Neuronal stem cell (in vitro differentiated cells): ENCODE data around the gene NRXN3.

ENCODE experiments used
- DNase-seq: peaks from one replicate; pipeline ENCODE4 v3.0.0-alpha.2; 2013; ENCODE audit warnings: low spot score
- H2AFZ ChIP-seq: one replicate; pipeline ENCODE4 v1.6.1; 2013; ENCODE audit warnings: mild to moderate bottlenecking, low read length, inconsistent platforms
- H2AK5ac ChIP-seq: 2 replicates; pipeline ENCODE4 v1.6.1; 2013; ENCODE audit warnings: low read depth, mild to moderate bottlenecking, inconsistent platforms, low read length, moderate library complexity, mixed read lengths
- H2BK120ac ChIP-seq: 2 replicates; pipeline ENCODE4 v1.6.1; 2013; ENCODE audit warnings: low read depth, mild to moderate bottlenecking, inconsistent platforms, low read length, moderate library complexity, mixed read lengths
- H2BK12ac ChIP-seq: one replicate; pipeline ENCODE4 v1.6.1; 2013; ENCODE audit warnings: low read length, inconsistent platforms
- H2BK15ac ChIP-seq: 2 replicates; pipeline ENCODE4 v1.6.1; 2013; ENCODE audit warnings: mild to moderate bottlenecking, low read length, inconsistent platforms, mixed read lengths
- H2BK5ac ChIP-seq: one replicate; pipeline ENCODE4 v1.6.1; 2013; ENCODE audit warnings: inconsistent platforms, mild to moderate bottlenecking, low read length, moderate library complexity
- H3K14ac ChIP-seq: one replicate; pipeline ENCODE4 v1.6.1; 2013; ENCODE audit warnings: low read length, inconsistent platforms
- H3K18ac ChIP-seq: 2 replicates; pipeline ENCODE4 v1.6.1; 2013; ENCODE audit warnings: low read length, inconsistent platforms
- H3K23ac ChIP-seq: 2 replicates; pipeline ENCODE4 v1.6.1; 2013; ENCODE audit warnings: low read depth, mild to moderate bottlenecking, mixed read lengths, low read length, inconsistent platforms; ENCODE audit not compliant: poor library complexity
- H3K27ac ChIP-seq: replicated peaks from 3 replicates; pipeline ENCODE4 v1.5.1; 2013; ENCODE audit warnings: low read length, inconsistent platforms
- H3K27me3 ChIP-seq, 3 experiments: 2 replicates each; pipeline ENCODE4 v1.6.1; 2013; ENCODE audit warnings: low read length in 3 of 3, mild to moderate bottlenecking in 2 of 3, inconsistent platforms in 1 of 3, low read depth in 1 of 3, mixed read lengths in 1 of 3, moderate library complexity in 1 of 3; ENCODE audit not compliant: control insufficient read depth in 3 of 3, insufficient read depth in 3 of 3
- H3K36me3 ChIP-seq, 2 donors: replicated peaks in 1 of 2; 2 replicates each; pipeline ENCODE4 v1.6.1; 2013; ENCODE audit warnings: low read length in 2 of 2; ENCODE audit not compliant: control insufficient read depth in 2 of 2, insufficient read depth in 2 of 2
- H3K4ac ChIP-seq: 2 replicates; pipeline ENCODE4 v1.6.1; 2013; ENCODE audit warnings: inconsistent platforms, mild to moderate bottlenecking, low read length, moderate library complexity
- H3K4me1 ChIP-seq, 2 donors: 1 replicate in 1 of 2; 2 replicates in 1 of 2; pipeline ENCODE4 v1.6.1; 2013; ENCODE audit warnings: low read length in 2 of 2, low read depth in 1 of 2; ENCODE audit not compliant: control insufficient read depth in 2 of 2, insufficient read depth in 1 of 2
- H3K4me2 ChIP-seq: one replicate; pipeline ENCODE4 v1.6.1; 2013; ENCODE audit warnings: mild to moderate bottlenecking, low read length, inconsistent platforms; ENCODE audit not compliant: insufficient read depth, poor library complexity, severe bottlenecking
- H3K4me3 ChIP-seq, 2 donors: 2 replicates each; pipeline ENCODE4 v1.5.1; 2013; ENCODE audit warnings: low read length in 2 of 2, mild to moderate bottlenecking in 2 of 2, inconsistent platforms in 1 of 2, moderate library complexity in 1 of 2
- H3K79me1 ChIP-seq: one replicate; pipeline ENCODE4 v1.6.1; 2013; ENCODE audit warnings: low read depth, mild to moderate bottlenecking, inconsistent platforms, low read length, moderate library complexity
- H3K9ac ChIP-seq: one replicate; pipeline ENCODE4 v1.6.1; 2013; ENCODE audit warnings: mild to moderate bottlenecking, low read depth, low read length, inconsistent platforms; ENCODE audit not compliant: poor library complexity
- H3K9me3 ChIP-seq, 2 donors: replicated peaks in 1 of 2; 2 replicates each; pipeline versions ENCODE3 to v1.6.1; 2013; ENCODE audit warnings: low read length in 2 of 2, mild to moderate bottlenecking in 2 of 2, inconsistent platforms in 1 of 2, low read depth in 1 of 2, mixed read lengths in 1 of 2, moderate library complexity in 1 of 2; ENCODE audit not compliant: control insufficient read depth in 2 of 2, insufficient read depth in 1 of 2
- H4K8ac ChIP-seq: one replicate; pipeline ENCODE4 v1.6.1; 2013; ENCODE audit warnings: low read depth, mild to moderate bottlenecking, inconsistent platforms, low read length, moderate library complexity
- H4K91ac ChIP-seq: one replicate; pipeline ENCODE4 v1.6.1; 2013; ENCODE audit warnings: low read length, low read depth, mild to moderate bottlenecking, inconsistent platforms; ENCODE audit not compliant: poor library complexity
- WGBS, 2 donors: extraction: QIAGEN DNeasy Blood & Tissue Kit; methylation state at CpG; one replicate each; pipeline ENCODE4 v1.1.7; 2013; ENCODE audit warnings: missing lambda C conversion rate in 2 of 2, mixed read lengths in 1 of 2; ENCODE audit not compliant: insufficient read length in 2 of 2, insufficient replicate concordance in 1 of 2; ENCODE audit errors: extremely low coverage in 2 of 2; 5-methylcytosine and 5-hydroxymethylcytosine counted together

Gene NRXN3

DNA sequence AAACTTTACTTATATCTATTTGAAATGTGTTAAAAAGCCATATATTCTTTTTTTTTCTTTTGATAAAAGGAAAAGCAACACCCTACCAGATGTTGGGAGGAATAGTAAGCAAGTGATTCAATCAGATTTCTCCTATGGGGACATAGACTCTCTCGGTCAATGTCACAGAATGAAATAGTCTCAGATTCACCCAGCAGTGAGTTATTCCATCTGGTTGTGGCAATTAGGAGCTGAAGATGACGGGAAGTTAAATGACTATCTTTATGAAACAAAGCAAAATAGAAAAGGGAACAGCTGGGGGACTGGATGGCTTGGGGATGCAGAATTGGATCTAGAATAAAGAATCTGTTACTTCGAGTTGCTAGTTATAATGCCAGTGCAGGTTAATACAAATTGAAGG is 857.0 kb downstream of the NRXN3 start:
- Histone ChIP-seq H3K9ac (no peak overlapping the region), H3K4ac (no peak overlapping the region), H2BK12ac (no peak overlapping the region), H3K4me1 (no peaks in the 10 kb centered on the region), H2BK120ac (no peak overlapping the region), H3K79me1 (no peaks in the 10 kb centered on the region), H2AFZ (no peak overlapping the region), H2AK5ac (no peak overlapping the region), H3K9me3 (peaks cover 0 to 2% of the 10 kb centered on the region in 2 donors), H3K14ac (no peak overlapping the region), H2BK5ac (no peak overlapping the region), H3K23ac (no peak overlapping the region), H3K4me3 (no peak overlapping the region), H4K8ac (no peak overlapping the region), H3K36me3 (no peaks in the 10 kb centered on the region), H4K91ac (no peak overlapping the region), H2BK15ac (no peak overlapping the region), H3K27me3 (no peaks in the 10 kb centered on the region), H3K27ac (no peak overlapping the region), H3K18ac (no peak overlapping the region), H3K4me2 (no peak overlapping the region)
- no peak for DNase-seq
- no CpG with 5 or more reads among the region's 3 CpGs for WGBS, 2 donors

DNA sequence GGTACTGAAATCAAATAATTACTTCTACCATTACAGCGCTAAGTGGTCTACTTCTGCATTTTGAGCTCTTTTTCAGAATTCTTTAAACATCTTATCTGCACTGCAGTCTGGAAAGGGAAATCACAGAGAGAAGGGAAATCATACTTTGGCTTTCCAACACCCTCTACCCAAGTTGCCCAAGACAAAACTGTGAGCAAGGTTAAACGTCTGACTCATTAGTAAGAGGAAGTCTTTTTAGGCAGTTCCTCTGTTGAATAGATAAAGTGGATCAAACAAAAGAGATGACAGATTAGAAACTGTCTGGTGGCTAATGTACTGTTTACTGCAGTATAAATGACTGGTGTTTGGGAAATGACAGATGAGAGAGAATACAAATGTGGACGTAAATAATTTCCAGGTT is 858.1 kb downstream of the NRXN3 start:
- no peak overlapping the region for H4K91ac ChIP-seq
- H3K4me3 ChIP-seq, result no peak overlapping the region
- H2AK5ac ChIP-seq, result no peak overlapping the region
- H3K27me3 ChIP-seq, result no peaks in the 10 kb centered on the region
- no peak overlapping the region for H3K4me2 ChIP-seq
- no peak overlapping the region for H3K14ac ChIP-seq
- WGBS, 2 donors, result no CpG with 5 or more reads among the region's 3 CpGs
- H2BK120ac ChIP-seq, result no peak overlapping the region
- no peak overlapping the region for H2BK15ac ChIP-seq
- H2AFZ ChIP-seq, result no peak overlapping the region
- H3K4ac ChIP-seq, result no peak overlapping the region
- H3K27ac ChIP-seq, result no peak overlapping the region
- H3K4me1 ChIP-seq, result no peaks in the 10 kb centered on the region
- H4K8ac ChIP-seq, result no peak overlapping the region
- H2BK5ac ChIP-seq, result no peak overlapping the region
- no peaks in the 10 kb centered on the region for H3K36me3 ChIP-seq
- peaks cover 0 to 2% of the 10 kb centered on the region in 2 donors for H3K9me3 ChIP-seq
- H3K79me1 ChIP-seq, result no peaks in the 10 kb centered on the region
- no peak for DNase-seq
- no peak overlapping the region for H3K9ac ChIP-seq
- H2BK12ac ChIP-seq, result no peak overlapping the region
- no peak overlapping the region for H3K18ac ChIP-seq
- no peak overlapping the region for H3K23ac ChIP-seq

DNA sequence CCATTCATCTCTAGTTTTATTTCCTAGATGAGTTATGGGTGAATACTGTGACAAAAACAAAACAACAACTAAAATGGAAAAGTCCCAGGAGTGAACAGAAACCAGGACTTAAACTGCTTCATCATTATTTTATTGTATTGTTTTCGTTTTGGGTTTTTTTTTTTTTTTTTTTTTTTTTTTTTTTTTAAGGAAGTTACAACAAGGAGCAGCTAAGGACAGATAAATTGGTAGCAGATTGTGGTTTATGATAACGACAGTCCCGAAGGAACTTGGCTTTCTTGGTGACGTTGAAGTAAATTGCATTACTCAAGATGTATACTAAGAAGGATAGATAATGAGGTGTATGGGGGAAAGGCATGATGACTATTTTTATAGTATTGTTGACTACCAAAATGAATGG is 866.3 kb downstream of the NRXN3 start:
- Histone ChIP-seq H2BK5ac (no peak overlapping the region), H3K4ac (no peak overlapping the region), H3K23ac (no peak overlapping the region), H2AK5ac (no peak overlapping the region), H3K79me1 (no peaks in the 10 kb centered on the region), H3K9me3 (peaks cover 0 to 7% of the 10 kb centered on the region in 2 donors), H2BK120ac (no peak overlapping the region), H2BK15ac (no peak overlapping the region), H3K4me1 (no peaks in the 10 kb centered on the region), H3K14ac (no peak overlapping the region), H3K4me3 (no peak overlapping the region), H3K9ac (no peak overlapping the region), H4K91ac (no peak overlapping the region), H2BK12ac (no peak overlapping the region), H3K27me3 (no peaks in the 10 kb centered on the region), H4K8ac (no peak overlapping the region), H3K36me3 (no peaks in the 10 kb centered on the region), H3K4me2 (no peak overlapping the region), H3K27ac (no peak overlapping the region), H3K18ac (no peak overlapping the region), H2AFZ (no peak overlapping the region)
- no peak for DNase-seq
- 100% methylated on average over 1 of the region's 4 CpGs; no CpG with 5 or more reads in 1 of the 2 donors for WGBS, 2 donors

DNA sequence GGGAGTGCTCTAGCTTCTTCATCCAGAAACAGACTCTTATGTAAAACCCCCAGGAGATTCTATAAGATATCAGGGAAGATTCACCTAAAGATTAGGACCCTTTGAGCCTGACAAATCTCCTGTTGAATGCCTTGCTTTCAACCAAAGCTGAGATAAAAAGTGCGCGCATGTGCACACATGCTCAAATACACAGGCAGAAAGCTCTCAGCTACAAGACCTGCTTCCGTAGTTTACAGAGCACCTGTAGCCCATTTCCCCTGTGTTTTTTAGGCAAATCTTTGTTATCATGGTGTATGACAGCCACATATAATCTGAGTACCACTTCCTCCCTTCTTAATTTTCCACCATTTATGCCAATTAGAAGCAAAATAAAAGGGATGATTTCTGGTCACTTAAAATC is 866.9 kb downstream of the NRXN3 start:
- Histone ChIP-seq H3K14ac (no peak overlapping the region), H2BK12ac (no peak overlapping the region), H3K4ac (no peak overlapping the region), H3K4me1 (no peaks in the 10 kb centered on the region), H3K27ac (no peak overlapping the region), H2AK5ac (no peak overlapping the region), H2BK5ac (no peak overlapping the region), H3K4me2 (no peak overlapping the region), H4K91ac (no peak overlapping the region), H3K27me3 (no peaks in the 10 kb centered on the region), H3K4me3 (no peak overlapping the region), H3K36me3 (no peaks in the 10 kb centered on the region), H3K18ac (no peak overlapping the region), H2AFZ (no peak overlapping the region), H2BK15ac (no peak overlapping the region), H3K23ac (no peak overlapping the region), H4K8ac (no peak overlapping the region), H3K9me3 (peaks cover 0 to 7% of the 10 kb centered on the region in 2 donors), H2BK120ac (no peak overlapping the region), H3K9ac (no peak overlapping the region), H3K79me1 (no peaks in the 10 kb centered on the region)
- DNase-seq, result no peak
- no CpG with 5 or more reads among the region's 3 CpGs for WGBS, 2 donors
